OCI-LY1 (cell line): ENCODE measurements around the gene RFTN1.

Experiments used
- H2AFZ ChIP-seq: fragments of 200-600 bp; sonication (generic), shearing (Covaris generic); 2 replicates; pipeline ENCODE4 v1.6.0; 2014; ENCODE audit warnings: antibody characterized with exemption, mild to moderate bottlenecking, low read length
- H3F3A ChIP-seq: fragments of 200-600 bp; sonication (generic), shearing (Covaris generic); 2 replicates; pipeline ENCODE4 v1.6.0; 2014; ENCODE audit warnings: mild to moderate bottlenecking, antibody characterized with exemption, low read length, moderate library complexity; ENCODE audit not compliant: insufficient read depth
- H3K27ac ChIP-seq: fragments of 200-600 bp; sonication (generic); 2 replicates; pipeline ENCODE4 v1.5.1; 2014; ENCODE audit warnings: low read length, mixed run types, mild to moderate bottlenecking, low read depth; ENCODE audit not compliant: poor library complexity, severe bottlenecking
- H3K27me3 ChIP-seq: fragments of 200-600 bp; sonication (generic); 2 replicates; pipeline ENCODE4 v1.6.0; 2014; ENCODE audit warnings: antibody characterized with exemption, mild to moderate bottlenecking, low read length, moderate library complexity; ENCODE audit not compliant: insufficient read depth
- H3K36me3 ChIP-seq: fragments of 200-600 bp; sonication (generic); 2 replicates; pipeline ENCODE4 v1.6.1; 2014; ENCODE audit warnings: mild to moderate bottlenecking, antibody characterized with exemption, low read length, moderate library complexity, mixed read lengths; ENCODE audit not compliant: insufficient read depth
- H3K4me1 ChIP-seq: fragments of 200-600 bp; sonication (generic); 2 replicates; pipeline ENCODE4 v1.5.1; 2014; ENCODE audit warnings: mild to moderate bottlenecking, low read length, moderate library complexity; ENCODE audit not compliant: insufficient read depth, severe bottlenecking
- H3K4me2 ChIP-seq: fragments of 200-600 bp; sonication (generic), shearing (Covaris generic); 2 replicates; pipeline ENCODE4 v1.6.1; 2014; ENCODE audit warnings: low read length
- H3K4me3 ChIP-seq: fragments of 200-600 bp; sonication (generic); 2 replicates; pipeline ENCODE4 v1.5.1; 2014; ENCODE audit warnings: low read length, low read depth, mild to moderate bottlenecking, mixed read lengths; ENCODE audit not compliant: poor library complexity, severe bottlenecking
- H3K79me2 ChIP-seq: fragments of 200-600 bp; shearing (Covaris generic); 2 replicates; pipeline ENCODE4 v1.6.1; 2016; ENCODE audit warnings: mixed run types, low read length, mixed read lengths; ENCODE audit not compliant: insufficient read depth
- H3K9ac ChIP-seq: fragments of 200-600 bp; sonication (generic), shearing (Covaris generic); 2 replicates; pipeline ENCODE4 v1.6.1; 2014; ENCODE audit warnings: mild to moderate bottlenecking, low read length, mixed read lengths
- H3K9me2 ChIP-seq: fragments of 200-600 bp; sonication (generic), shearing (Covaris generic); 2 replicates; pipeline ENCODE4 v1.6.1; 2014; ENCODE audit warnings: low read depth, mild to moderate bottlenecking, low read length, mixed read lengths
- H3K9me3 ChIP-seq: fragments of 200-600 bp; shearing (Covaris generic); 2 replicates; pipeline ENCODE4 v1.6.1; 2014; ENCODE audit warnings: low read length, mixed read lengths
- H4K20me1 ChIP-seq: fragments of 200-600 bp; sonication (generic), shearing (Covaris generic); 2 replicates; pipeline ENCODE4 v1.6.0; 2016; ENCODE audit warnings: mild to moderate bottlenecking, low read length; ENCODE audit not compliant: insufficient read depth
- CTCF ChIP-seq: fragments of 200-600 bp; sonication (generic), shearing (Covaris generic); IDR thresholded peaks from 2 replicates; pipeline ENCODE4 v1.5.1; 2017; ENCODE audit warnings: mild to moderate bottlenecking, antibody characterized with exemption, low read length, moderate library complexity, mixed read lengths
- EZH2 ChIP-seq: fragments of 200-600 bp; sonication (generic), shearing (Covaris generic); IDR thresholded peaks from 2 replicates; pipeline ENCODE4 v1.8.0; 2017; ENCODE audit warnings: borderline replicate concordance, mixed run types, mild to moderate bottlenecking, antibody characterized with exemption, low read length, moderate library complexity, mixed read lengths

The RFTN1 gene

GRCh38 chr3:16538507-16538906 is 25.0 kb upstream of the RFTN1 start:
- Histone ChIP-seq H3K4me2 (no peak overlapping the region), H4K20me1 (no peaks in the 10 kb centered on the region), H3F3A (no peaks in the 10 kb centered on the region), H3K9me2 (no peaks in the 10 kb centered on the region), H3K9ac (no peak overlapping the region), H3K36me3 (no peaks in the 10 kb centered on the region), H3K4me3 (no peak overlapping the region), H3K9me3 (no peaks in the 10 kb centered on the region), H3K79me2 (no peaks in the 10 kb centered on the region), H3K27me3 (no peaks in the 10 kb centered on the region), H3K27ac (no peak overlapping the region), H3K4me1 (no peaks in the 10 kb centered on the region), H2AFZ (no peak overlapping the region)
- TF ChIP-seq EZH2: no peak
- TF ChIP-seq CTCF: no peak

- Histone ChIP-seq H3F3A (no peaks in the 10 kb centered on the region), H3K9me2 (no peaks in the 10 kb centered on the region), H3K27ac (no peak overlapping the region), H3K9me3 (no peaks in the 10 kb centered on the region), H3K36me3 (no peaks in the 10 kb centered on the region), H3K79me2 (no peaks in the 10 kb centered on the region), H4K20me1 (no peaks in the 10 kb centered on the region), H3K27me3 (no peaks in the 10 kb centered on the region), H2AFZ (no peak overlapping the region), H3K4me2 (no peak overlapping the region), H3K9ac (no peak overlapping the region), H3K4me3 (no peak overlapping the region), H3K4me1 (peaks cover 3% of the 10 kb centered on the region)
- no peak for TF ChIP-seq EZH2
- no peak for TF ChIP-seq CTCF
Measured at GRCh38 chr3:16536996-16537395, 23.5 kb upstream of the RFTN1 start.

- Histone ChIP-seq H3K4me1 (peaks cover 8% of the 10 kb centered on the region), H3K27ac (no peak overlapping the region), H3K4me2 (no peak overlapping the region), H2AFZ (no peak overlapping the region), H3K79me2 (no peaks in the 10 kb centered on the region), H3K9ac (no peak overlapping the region), H3K27me3 (no peaks in the 10 kb centered on the region), H3F3A (no peaks in the 10 kb centered on the region), H3K9me2 (no peaks in the 10 kb centered on the region), H3K4me3 (no peak overlapping the region), H4K20me1 (no peaks in the 10 kb centered on the region), H3K9me3 (no peaks in the 10 kb centered on the region), H3K36me3 (no peaks in the 10 kb centered on the region)
- no peak for TF ChIP-seq CTCF
- TF ChIP-seq EZH2: no peak
Measured at GRCh38 chr3:16536344-16536663, 22.8 kb upstream of the RFTN1 start.
